Endodermal cell (in vitro differentiated cells): ENCODE results near the gene GSE1. TPM values are rescaled to one million over a fixed set of nuclear protein-coding genes. Genes with fewer than 3 reads are reported as not detected.

Source experiments
- DNase-seq: peaks from one replicate; pipeline ENCODE4 v3.0.0-alpha.2; 2017
- H3K27ac ChIP-seq: 2 replicates; pipeline ENCODE4 v1.5.1; 2013; ENCODE audit warnings: mild to moderate bottlenecking, low read depth, low read length, moderate library complexity
- H3K27me3 ChIP-seq: 2 replicates; pipeline ENCODE4 v1.6.1; 2013; ENCODE audit warnings: mild to moderate bottlenecking, low read length, moderate library complexity; ENCODE audit not compliant: insufficient read depth, control insufficient read depth, poor library complexity, severe bottlenecking
- H3K36me3 ChIP-seq: 2 replicates; pipeline ENCODE4 v1.7.0; 2013; ENCODE audit warnings: mild to moderate bottlenecking, low read length, moderate library complexity; ENCODE audit not compliant: control insufficient read depth, insufficient read depth
- H3K4me1 ChIP-seq: one replicate; pipeline ENCODE4 v1.7.0; 2013; ENCODE audit warnings: low read length; ENCODE audit not compliant: control insufficient read depth, insufficient read depth
- H3K4me3 ChIP-seq: 2 replicates; pipeline ENCODE4 v1.5.1; 2013; ENCODE audit warnings: mild to moderate bottlenecking, low read length, moderate library complexity
- H3K9ac ChIP-seq: 2 replicates; pipeline ENCODE4 v1.6.1; 2013; ENCODE audit warnings: mild to moderate bottlenecking, low read length, moderate library complexity; ENCODE audit not compliant: poor library complexity, severe bottlenecking; ENCODE audit errors: extremely low read depth
- H3K9me3 ChIP-seq: 2 replicates; pipeline ENCODE4 v1.6.1; 2013; ENCODE audit warnings: mild to moderate bottlenecking, low read length, moderate library complexity; ENCODE audit not compliant: control insufficient read depth
- H3K27ac Mint-ChIP-seq: 2 replicates; pipeline ENCODE4 v1.8.0; 2020; ENCODE audit warnings: mixed read lengths
- H3K27me3 Mint-ChIP-seq: 2 replicates; pipeline ENCODE4 v1.8.0; 2021; ENCODE audit warnings: mild to moderate bottlenecking, mixed read lengths; ENCODE audit not compliant: insufficient read depth
- H3K36me3 Mint-ChIP-seq: 2 replicates; pipeline ENCODE4 v1.8.0; 2020; ENCODE audit warnings: low read depth, mixed read lengths
- H3K4me1 Mint-ChIP-seq: 2 replicates; pipeline ENCODE4 v1.8.0; 2020; ENCODE audit warnings: mixed read lengths
- H3K4me3 Mint-ChIP-seq: 2 replicates; pipeline ENCODE4 v1.8.0; 2020; ENCODE audit warnings: mild to moderate bottlenecking, moderate library complexity, mixed read lengths
- H3K9me3 Mint-ChIP-seq: 2 replicates; pipeline ENCODE4 v1.8.0; 2020; ENCODE audit warnings: mild to moderate bottlenecking, mixed read lengths
- WGBS, 2 experiments: methylation state at CpG; one replicate each; pipeline versions ENCODE4 v1.1.5 to v1.1.7; 2013; ENCODE audit warnings: missing lambda C conversion rate in 2 of 2, mixed read lengths in 1 of 2; ENCODE audit not compliant: insufficient coverage in 1 of 2, insufficient read length in 1 of 2; 5-methylcytosine and 5-hydroxymethylcytosine counted together
- total RNA-seq, 2 donors: library from RNA; stranded (reverse); fragmentation: NEBNext Ultra II Directional in 1 of 2; extraction: Animal tissue kit (Norgen Biotek cat#: 25700) in 1 of 2; gene quantifications; 2 replicates in 1 of 2; 3 replicates in 1 of 2; pipeline ENCODE4 v1.2.1, GENCODE V29; 2021
- TF ChIP-seq, protein P1 (sequence below): fragments of 200-600 bp; sonication (generic); conservative IDR thresholded peaks from 2 replicates; pipeline ENCODE4 v1.5.0; 2021; ENCODE audit warnings: antibody characterized with exemption, mild to moderate bottlenecking

The GSE1 gene
- total RNA-seq, 2 donors from 2014 or later: 108 to 128 TPM

DNA sequence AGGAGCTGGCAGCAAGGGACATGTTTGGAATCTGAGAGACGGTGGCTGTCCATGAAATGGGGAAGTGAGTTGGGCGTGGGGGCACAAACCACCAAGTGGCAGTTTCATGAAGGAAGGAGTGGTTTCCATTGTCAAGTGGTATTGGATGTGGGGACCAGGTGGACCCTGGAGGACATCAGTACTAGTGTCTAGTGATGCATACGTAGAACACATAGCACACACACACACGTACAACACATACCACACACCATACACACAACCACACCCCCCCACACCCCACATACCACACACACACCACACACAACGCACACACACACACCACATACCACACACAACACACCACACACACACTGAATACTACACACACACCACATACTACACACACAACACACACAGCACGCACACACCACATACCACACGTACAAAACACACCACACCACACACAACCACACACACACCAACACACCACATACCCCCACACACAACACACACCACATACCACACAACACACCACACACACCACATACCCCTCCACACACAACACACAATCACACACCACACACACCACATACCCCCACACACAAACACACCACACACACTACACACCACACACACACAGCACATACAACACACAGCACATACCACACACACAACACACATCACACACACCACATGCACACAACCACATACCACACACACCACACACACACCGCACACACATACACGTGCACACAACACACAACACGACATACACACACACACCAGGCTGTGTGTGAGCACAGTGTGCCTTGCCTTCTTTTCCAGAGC lies 41.1 kb upstream of the GSE1 start:
- Mint-ChIP-seq H3K4me1 (peaks cover 56% of the 10 kb centered on the region), H3K4me3 (no peak overlapping the region), H3K36me3 (no peaks in the 10 kb centered on the region), H3K27me3 (no peaks in the 10 kb centered on the region), H3K27ac (no peak overlapping the region), H3K9me3 (no peaks in the 10 kb centered on the region)
- no peak for DNase-seq
- peaks cover 29% of the 10 kb centered on the region for H3K4me1 ChIP-seq
- no peak overlapping the region for H3K9ac ChIP-seq
- 92% methylated on average over 10 of the region's 10 CpGs; no CpG with 5 or more reads in 1 of the 2 experiments for WGBS, 2 experiments
- H3K27me3 ChIP-seq: no peaks in the 10 kb centered on the region
- H3K4me3 ChIP-seq: no peak overlapping the region
- no peaks in the 10 kb centered on the region for H3K9me3 ChIP-seq
- TF ChIP-seq, protein P1, sequence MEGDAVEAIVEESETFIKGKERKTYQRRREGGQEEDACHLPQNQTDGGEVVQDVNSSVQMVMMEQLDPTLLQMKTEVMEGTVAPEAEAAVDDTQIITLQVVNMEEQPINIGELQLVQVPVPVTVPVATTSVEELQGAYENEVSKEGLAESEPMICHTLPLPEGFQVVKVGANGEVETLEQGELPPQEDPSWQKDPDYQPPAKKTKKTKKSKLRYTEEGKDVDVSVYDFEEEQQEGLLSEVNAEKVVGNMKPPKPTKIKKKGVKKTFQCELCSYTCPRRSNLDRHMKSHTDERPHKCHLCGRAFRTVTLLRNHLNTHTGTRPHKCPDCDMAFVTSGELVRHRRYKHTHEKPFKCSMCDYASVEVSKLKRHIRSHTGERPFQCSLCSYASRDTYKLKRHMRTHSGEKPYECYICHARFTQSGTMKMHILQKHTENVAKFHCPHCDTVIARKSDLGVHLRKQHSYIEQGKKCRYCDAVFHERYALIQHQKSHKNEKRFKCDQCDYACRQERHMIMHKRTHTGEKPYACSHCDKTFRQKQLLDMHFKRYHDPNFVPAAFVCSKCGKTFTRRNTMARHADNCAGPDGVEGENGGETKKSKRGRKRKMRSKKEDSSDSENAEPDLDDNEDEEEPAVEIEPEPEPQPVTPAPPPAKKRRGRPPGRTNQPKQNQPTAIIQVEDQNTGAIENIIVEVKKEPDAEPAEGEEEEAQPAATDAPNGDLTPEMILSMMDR: no peak
- no peak overlapping the region for H3K27ac ChIP-seq
- no peaks in the 10 kb centered on the region for H3K36me3 ChIP-seq

DNA sequence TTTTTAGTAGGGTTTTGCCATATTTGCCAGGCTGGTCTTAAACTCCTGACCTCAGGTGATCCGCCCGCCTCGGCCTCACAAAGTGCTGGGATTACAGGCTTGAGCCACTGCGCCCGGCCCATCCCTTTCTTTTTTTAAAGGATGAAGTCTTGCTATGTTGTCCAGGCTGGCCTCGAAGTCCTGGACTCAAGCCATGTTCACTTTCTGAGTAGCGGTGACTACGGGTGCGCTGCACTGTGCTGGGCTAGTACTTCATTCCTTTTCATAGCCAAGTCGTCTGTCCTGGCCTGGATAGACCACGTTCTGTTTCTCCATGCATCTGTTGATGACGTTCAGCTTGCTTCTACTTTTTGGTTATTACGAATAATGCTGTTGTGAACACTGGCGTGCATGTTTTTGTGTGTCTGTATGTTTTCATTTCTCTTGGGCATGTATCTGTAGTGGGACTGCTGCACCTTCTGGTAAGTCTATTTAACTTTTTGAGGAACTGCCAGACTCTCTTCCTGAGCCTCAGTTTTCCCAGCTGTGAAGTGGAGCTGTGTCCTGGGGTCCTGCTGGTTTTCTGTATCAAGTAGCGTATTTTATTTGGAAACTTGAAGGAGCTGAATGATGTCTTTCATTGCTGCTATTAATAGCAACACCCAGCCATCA lies 40.0 kb upstream of the GSE1 start:
- peaks cover 29% of the 10 kb centered on the region for H3K4me1 ChIP-seq
- DNase-seq: no peak
- no peaks in the 10 kb centered on the region for H3K9me3 ChIP-seq
- WGBS, 2 experiments: 94% methylated on average over 12 to 15 of the region's 15 CpGs
- Mint-ChIP-seq H3K27me3 (no peaks in the 10 kb centered on the region), H3K36me3 (no peaks in the 10 kb centered on the region), H3K4me3 (no peak overlapping the region), H3K4me1 (peaks cover 51% of the 10 kb centered on the region), H3K9me3 (no peaks in the 10 kb centered on the region), H3K27ac (no peak overlapping the region)
- TF ChIP-seq, protein P1: no peak
- H3K4me3 ChIP-seq: no peak overlapping the region
- no peaks in the 10 kb centered on the region for H3K36me3 ChIP-seq
- no peaks in the 10 kb centered on the region for H3K27me3 ChIP-seq
- H3K9ac ChIP-seq: no peak overlapping the region
- no peak overlapping the region for H3K27ac ChIP-seq

DNA sequence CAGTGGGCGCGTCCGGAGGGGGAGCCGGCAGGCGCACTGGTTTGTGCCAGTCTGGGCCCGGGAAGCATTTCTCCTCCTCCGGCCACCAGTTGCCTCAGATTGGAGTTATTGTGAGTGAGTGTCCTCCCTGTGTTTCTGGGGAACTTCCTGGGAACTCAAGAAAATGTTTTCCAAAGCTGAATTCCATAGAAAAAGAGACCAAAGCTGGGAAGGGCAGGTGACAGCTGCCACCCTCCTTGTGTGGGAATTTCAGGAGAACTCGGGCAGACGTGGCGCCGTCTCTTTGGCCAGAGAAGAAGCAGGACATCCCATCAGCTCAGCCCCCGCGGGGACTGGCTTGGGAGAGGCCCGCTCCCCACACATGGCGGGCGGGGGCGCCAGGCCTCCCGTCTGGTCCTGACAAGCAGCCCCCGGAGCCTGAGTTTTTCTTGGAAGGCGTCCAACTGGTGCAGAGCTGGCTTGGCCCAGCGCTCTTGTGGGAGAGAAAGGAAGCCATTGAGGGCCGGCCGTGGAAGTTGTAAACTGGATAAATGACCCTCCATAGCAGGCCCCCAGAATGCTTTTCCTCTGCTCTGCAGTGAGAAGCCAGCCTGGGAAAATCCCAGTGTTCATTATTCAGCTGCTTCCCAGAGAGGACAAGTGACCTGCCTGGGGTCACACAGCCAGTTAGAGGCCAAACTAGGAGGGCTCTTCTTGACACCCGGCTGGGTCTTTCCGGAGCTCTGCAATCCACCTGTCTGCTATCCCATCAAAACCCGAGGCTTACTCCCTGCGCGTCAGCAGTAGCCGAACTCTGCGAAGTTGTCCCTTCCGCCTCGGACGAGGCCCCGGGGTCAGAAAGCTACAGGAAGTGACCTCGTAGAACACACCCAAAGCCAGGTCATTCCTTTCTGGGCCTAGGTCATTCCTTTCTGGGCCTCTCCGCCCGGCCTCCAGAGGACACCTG lies 39.2 kb upstream of the GSE1 start:
- Mint-ChIP-seq H3K9me3 (no peaks in the 10 kb centered on the region), H3K4me1 (peaks cover 54% of the 10 kb centered on the region), H3K27ac (peak overlapping the region; percentile 44), H3K27me3 (peaks cover under 1% of the 10 kb centered on the region), H3K36me3 (no peaks in the 10 kb centered on the region), H3K4me3 (no peak overlapping the region)
- no peak overlapping the region for H3K9ac ChIP-seq
- H3K4me3 ChIP-seq: no peak overlapping the region
- peak; percentile 52 for DNase-seq
- 90 to 91% methylated on average over 17 to 37 of the region's 37 CpGs for WGBS, 2 experiments
- H3K27me3 ChIP-seq: no peaks in the 10 kb centered on the region
- no peaks in the 10 kb centered on the region for H3K9me3 ChIP-seq
- no peaks in the 10 kb centered on the region for H3K36me3 ChIP-seq
- TF ChIP-seq, protein P1: no peak
- H3K4me1 ChIP-seq: peaks cover 29% of the 10 kb centered on the region
- H3K27ac ChIP-seq: peak overlapping the region; percentile 7
